HG03521 (cell line): ENCODE data around the gene GABRR2.

Source experiments
- ATAC-seq: cut with Tn5 transposase; IDR thresholded peaks from one replicate; pipeline ENCODE4 v1.9.1; 2021; ENCODE audit warnings: mild to moderate bottlenecking, moderate library complexity; ENCODE audit not compliant: unreplicated experiment

GABRR2 gene

GRCh38 chr6:89315249-89315885, at the start of gene GABRR2:
TSS of gene GABRR2 (minus strand) at chr6:89315299. CDS start at chr6:89315165, 134 bp downstream.
- no peak for ATAC-seq

GRCh38 chr6:89364586-89364985, 49.5 kb upstream of the GABRR2 start:
- no peak for ATAC-seq

- ATAC-seq = no peak
These were observed 46.1 kb upstream of the GABRR2 start for GRCh38 chr6:89361171-89361570.

GRCh38 chr6:89360415-89360999, 45.4 kb upstream of the GABRR2 start:
- peak; percentile 41 for ATAC-seq

- ATAC-seq = no peak
These were observed 44.5 kb upstream of the GABRR2 start for GRCh38 chr6:89359561-89359960.

- peak; percentile 51 for ATAC-seq
These were observed 42.3 kb upstream of the GABRR2 start for GRCh38 chr6:89357390-89357789.

- ATAC-seq = no peak
These were observed 41.6 kb upstream of the GABRR2 start for GRCh38 chr6:89356642-89357170.

- ATAC-seq = no peak
These were observed 40.6 kb upstream of the GABRR2 start for GRCh38 chr6:89355511-89356194.

- ATAC-seq = no peak
These were observed 38.7 kb upstream of the GABRR2 start for GRCh38 chr6:89353702-89354392.

GRCh38 chr6:89353118-89353556, 38.0 kb upstream of the GABRR2 start:
- no peak for ATAC-seq

GRCh38 chr6:89352278-89353117, 37.4 kb upstream of the GABRR2 start, which contains the start of gene UBE2J1:
TSS of gene UBE2J1 (minus strand) at chr6:89352722. CDS start at chr6:89352569, 153 bp downstream.
- ATAC-seq = peak; percentile 45

GRCh38 chr6:89351671-89352277, 36.7 kb upstream of the GABRR2 start:
- ATAC-seq = no peak

- ATAC-seq = peak; percentile 26
These were observed 35.3 kb upstream of the GABRR2 start for GRCh38 chr6:89350281-89350966.

GRCh38 chr6:89348372-89348771, 33.3 kb upstream of the GABRR2 start:
- no peak for ATAC-seq

GRCh38 chr6:89347825-89348224, 32.7 kb upstream of the GABRR2 start:
- ATAC-seq = no peak

GRCh38 chr6:89346433-89346832, 31.3 kb upstream of the GABRR2 start:
- ATAC-seq = no peak

- ATAC-seq = no peak
These were observed 24.5 kb upstream of the GABRR2 start for GRCh38 chr6:89339565-89339964.

- no peak for ATAC-seq
These were observed 20.1 kb upstream of the GABRR2 start for GRCh38 chr6:89335164-89335563.

- no peak for ATAC-seq
These were observed 15.8 kb upstream of the GABRR2 start for GRCh38 chr6:89330910-89331309.
